OCI-LY7 (cell line): ENCODE data around the gene DEFB124. TPM values are rescaled to one million over a fixed set of nuclear protein-coding genes. Genes with fewer than 3 reads are reported as not detected.

ENCODE experiments used
- Bru-seq: library from RNA; stranded (reverse); fragments of 400-500 nt; gene quantifications from one replicate; lab custom pipeline; 2021; lab: Mats Ljungman, UMichigan
- BruChase-seq, 2 experiments: library from RNA; stranded (reverse); fragments of 400-500 nt; gene quantifications; one replicate each; lab custom pipeline; 2021; lab: Mats Ljungman, UMichigan
- BruUV-seq: library from RNA; stranded (reverse); fragments of 400-500 nt; replicated peaks from 2 replicates; lab custom pipeline; 2021; lab: Mats Ljungman, UMichigan
- CTCF ChIA-PET: fragments of 300-600 bp; sonication (Branson Sonifier 250); formaldehyde crosslinking; loops from one replicate; lab custom pipeline; 2022; ENCODE audit warnings: antibody characterized with exemption; ENCODE audit not compliant: unreplicated experiment; lab: Charles Lee
- POLR2A ChIA-PET: fragments of 300-600 bp; sonication (Branson Sonifier 250); formaldehyde crosslinking; loops from one replicate; lab custom pipeline; 2022; ENCODE audit warnings: antibody characterized with exemption; lab: Charles Lee
- DNase-seq: peaks from one replicate; pipeline ENCODE4 v3.0.0-alpha.2; 2015; ENCODE audit warnings: low spot score
- H2AFZ ChIP-seq: fragments of 200-600 bp; sonication (generic), shearing (Covaris generic); 2 replicates; pipeline ENCODE4 v1.6.1; 2014; ENCODE audit warnings: mild to moderate bottlenecking, antibody characterized with exemption, low read length, moderate library complexity
- H3K27ac ChIP-seq: fragments of 200-600 bp; sonication (generic); 2 replicates; pipeline ENCODE4 v1.5.1; 2014; ENCODE audit warnings: mixed run types, low read depth, mild to moderate bottlenecking, moderate library complexity, low read length, inconsistent platforms; ENCODE audit not compliant: poor library complexity, severe bottlenecking
- H3K36me3 ChIP-seq: fragments of 200-600 bp; sonication (generic); 2 replicates; pipeline ENCODE4 v1.6.1; 2014; ENCODE audit warnings: mild to moderate bottlenecking, antibody characterized with exemption, low read length, moderate library complexity, mixed read lengths; ENCODE audit not compliant: insufficient read depth
- H3K4me1 ChIP-seq: fragments of 200-600 bp; sonication (generic); 2 replicates; pipeline ENCODE4 v1.5.1; 2014; ENCODE audit warnings: mild to moderate bottlenecking, low read length; ENCODE audit not compliant: insufficient read depth, poor library complexity, severe bottlenecking
- H3K4me2 ChIP-seq: fragments of 200-600 bp; sonication (generic); 2 replicates; pipeline ENCODE4 v1.6.1; 2014; ENCODE audit warnings: mild to moderate bottlenecking, low read length
- H3K4me3 ChIP-seq: fragments of 200-600 bp; sonication (generic); 2 replicates; pipeline ENCODE4 v1.5.1; 2014; ENCODE audit warnings: mild to moderate bottlenecking, low read depth, low read length; ENCODE audit not compliant: poor library complexity, severe bottlenecking
- H3K79me2 ChIP-seq: fragments of 200-600 bp; sonication (generic); 2 replicates; pipeline ENCODE4 v1.6.1; 2016; ENCODE audit warnings: low read depth, mild to moderate bottlenecking, low read length, moderate library complexity, mixed read lengths; ENCODE audit not compliant: insufficient read depth
- H3K9me2 ChIP-seq: fragments of 200-600 bp; sonication (generic); 2 replicates; pipeline ENCODE4 v1.6.1; 2016; ENCODE audit warnings: mild to moderate bottlenecking, low read length, mixed read lengths; ENCODE audit not compliant: insufficient read depth
- H3K9me3 ChIP-seq: fragments of 200-600 bp; sonication (generic); 2 replicates; pipeline ENCODE4 v1.6.1; 2014; ENCODE audit warnings: mild to moderate bottlenecking, mixed run types, low read length, mixed read lengths
- H4K20me1 ChIP-seq: fragments of 200-600 bp; sonication (generic); 2 replicates; pipeline ENCODE4 v1.6.1; 2014; ENCODE audit warnings: mild to moderate bottlenecking, antibody characterized with exemption, low read length, moderate library complexity, mixed read lengths; ENCODE audit not compliant: insufficient read depth
- CTCF ChIP-seq: fragments of 200-600 bp; sonication (generic); conservative IDR thresholded peaks from 2 replicates; pipeline ENCODE4 v1.5.1; 2014; ENCODE audit warnings: mild to moderate bottlenecking, antibody characterized with exemption, low read length, moderate library complexity, mixed read lengths
- EZH2phosphoT487 ChIP-seq: fragments of 200-600 bp; sonication (generic); IDR thresholded peaks from 2 replicates; pipeline ENCODE4 v1.6.1; 2018; ENCODE audit warnings: low read depth, borderline replicate concordance, mild to moderate bottlenecking, mixed run types, antibody characterized with exemption, low read length, moderate library complexity, mixed read lengths
- intact Hi-C: fragments of 100-400 bp; cut with micrococcal nuclease; formaldehyde crosslinking; loops from one replicate; pipeline ENCODE4 v1.10.0; 2022; ENCODE audit not compliant: unreplicated experiment
- long read RNA-seq: library from polyadenylated mRNA; stranded (forward); transcript quantifications from one replicate; pipeline ENCODE4 v2.0.0, GENCODE V29; 2022
- total RNA-seq, 2 experiments: library from RNA; depleted of rRNA in 1 of 2; stranded (reverse); fragments of >200 nt in 1 of 2; shearing (Covaris generic) in 1 of 2; gene quantifications; 2 replicates each; pipeline ENCODE4 v1.2.3, GENCODE V29; 2014 to 2022

DEFB124 gene, protein sequence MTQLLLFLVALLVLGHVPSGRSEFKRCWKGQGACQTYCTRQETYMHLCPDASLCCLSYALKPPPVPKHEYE
- total RNA-seq (2014; rRNA removed; shearing (Covaris generic)) (not detected in 2 replicates), total RNA-seq (2022) (not detected in 2 replicates), Bru-seq, nascent RNA (percentile 7 among the genes with signal in this experiment), BruChase-seq, experiment 1, labeled RNA remaining after a 6-hour chase (not detected), BruChase-seq, experiment 2, labeled RNA remaining after a 2-hour chase (not detected)
- long read RNA-seq, result 0 reads

DNA sequence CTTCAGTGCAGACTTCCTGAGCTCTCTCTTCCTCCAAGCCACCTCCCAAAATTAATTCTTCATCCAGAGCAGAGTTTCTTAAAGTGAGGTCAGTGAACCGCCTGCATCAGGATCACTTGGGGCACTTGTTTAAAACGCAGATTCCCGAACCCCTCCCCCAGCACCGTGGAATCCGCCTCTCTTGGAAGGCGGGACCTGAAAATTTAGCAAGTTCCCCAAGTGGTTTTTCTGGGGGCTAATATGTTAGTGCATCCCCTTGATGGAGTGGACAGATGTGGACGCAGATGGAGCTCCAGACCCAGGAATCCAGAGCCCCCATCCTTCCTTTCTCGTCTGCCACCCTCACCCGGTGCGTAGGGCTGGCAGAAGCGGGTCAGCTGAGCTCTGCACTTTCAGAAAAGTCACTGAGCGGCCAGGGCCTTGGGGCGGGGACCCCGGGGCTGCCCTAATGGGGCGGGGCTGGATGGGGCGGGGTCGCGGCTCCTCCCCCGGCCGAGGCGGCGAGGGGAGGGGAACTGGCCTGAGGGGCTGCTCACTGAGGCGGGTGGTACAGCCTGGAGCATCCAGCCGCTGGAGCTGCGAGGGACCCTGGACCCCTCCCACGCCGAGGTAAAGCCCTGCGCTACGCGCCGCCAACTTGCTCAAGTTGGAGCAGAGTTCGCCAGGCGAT, at the start of gene DEFB124, which contains the start of gene REM1:
Gene DEFB124 (minus strand): TSS at position 370 of the 670 bp plus-strand sequence. CDS start 2,114 bp downstream, outside the sequence.
Gene REM1 (plus strand): TSS at position 531 of the 670 bp plus-strand sequence. CDS start 1,158 bp downstream, outside the sequence.
- H3K4me2 ChIP-seq, result peak within 1 kb of the TSS; percentile 71
- H2AFZ ChIP-seq, result peak within 1 kb of the TSS; percentile 82
- H3K27ac ChIP-seq, result peak within 1 kb of the TSS; percentile 60
- peak within 1 kb of the TSS; percentile 23 for H3K4me3 ChIP-seq
- TF ChIP-seq CTCF (no peak), EZH2phosphoT487 (no peak)
- no peaks in the 10 kb centered on the region for H3K9me3 ChIP-seq
- intact Hi-C loops, result no loop called here
- H4K20me1 ChIP-seq, result no peaks in the 10 kb centered on the region
- POLR2A ChIA-PET, result interaction anchor here (1.0 to 1.2 kb wide), 3 partner anchors 16 to 28 kb away, joined by 3 to 4 read pairs (median 4); no protein-coding TSS in a partner anchor
- peaks cover 28% of the 10 kb centered on the region for H3K4me1 ChIP-seq
- CTCF ChIA-PET, result interaction anchor here (2.2 kb wide), 1 partner anchor 28 kb away, joined by 8 read pairs; no protein-coding TSS in a partner anchor
- BruUV-seq, result no TSS peak
- H3K36me3 ChIP-seq, result no peaks in the 10 kb centered on the region
- no peak for DNase-seq
- H3K79me2 ChIP-seq, result no peaks in the 10 kb centered on the region
- no peaks in the 10 kb centered on the region for H3K9me2 ChIP-seq

GRCh38 chr20:31523361-31524283, 48.7 kb upstream of the DEFB124 start:
- no peak overlapping the region for H3K4me2 ChIP-seq
- H2AFZ ChIP-seq, result no peak overlapping the region
- H3K36me3 ChIP-seq, result peaks cover 71% of the 10 kb centered on the region
- no peaks in the 10 kb centered on the region for H3K9me3 ChIP-seq
- no peak overlapping the region for H3K27ac ChIP-seq
- DNase-seq, result no peak
- peaks cover 21% of the 10 kb centered on the region; the same call in 1 of the 2 replicates for H3K79me2 ChIP-seq
- no peaks in the 10 kb centered on the region for H4K20me1 ChIP-seq
- no peak overlapping the region for H3K4me3 ChIP-seq
- TF ChIP-seq CTCF (no peak), EZH2phosphoT487 (no peak)
- no TSS peak for BruUV-seq
- H3K4me1 ChIP-seq, result no peaks in the 10 kb centered on the region
- no peaks in the 10 kb centered on the region for H3K9me2 ChIP-seq
- POLR2A ChIA-PET, result interaction anchor here (0.6 kb wide), 1 partner anchor 184 kb away, joined by 4 read pairs; no protein-coding TSS in a partner anchor
- CTCF ChIA-PET, result no interaction called here
- intact Hi-C loops, result no loop called here
